ENCODE results near the gene NDUFA12.

Gene NDUFA12

GRCh38 chr12:94938583-94938982 lies 64.9 kb downstream of the NDUFA12 start:
- DNase-seq = peak in 2 of 4 experiments; percentile 6 to 38

GRCh38 chr12:94930772-94931171 lies 72.7 kb downstream of the NDUFA12 start:
- DNase-seq = no peak

DNA sequence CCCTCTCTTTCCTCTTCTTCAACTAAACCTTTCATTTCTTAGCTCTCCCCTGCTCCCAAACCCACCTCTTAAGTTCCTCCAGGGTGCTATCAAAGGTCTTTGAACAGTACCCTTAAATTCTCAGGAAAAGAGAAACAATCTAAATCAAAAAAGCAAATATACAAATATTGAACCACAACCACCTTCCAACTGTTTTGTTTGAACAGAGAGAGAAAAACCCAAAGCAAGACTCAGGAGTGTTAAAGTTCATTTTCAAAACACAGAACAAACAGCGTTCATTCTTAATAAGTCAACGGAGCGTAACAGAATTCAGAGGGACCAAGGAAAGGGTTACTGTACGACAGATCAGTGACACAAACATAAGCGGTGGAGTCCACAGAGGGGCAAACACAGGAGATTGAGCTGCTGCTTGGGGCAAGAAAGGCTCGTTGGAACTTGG lies 73.3 kb downstream of the NDUFA12 start:
- DNase-seq = no peak

DNA sequence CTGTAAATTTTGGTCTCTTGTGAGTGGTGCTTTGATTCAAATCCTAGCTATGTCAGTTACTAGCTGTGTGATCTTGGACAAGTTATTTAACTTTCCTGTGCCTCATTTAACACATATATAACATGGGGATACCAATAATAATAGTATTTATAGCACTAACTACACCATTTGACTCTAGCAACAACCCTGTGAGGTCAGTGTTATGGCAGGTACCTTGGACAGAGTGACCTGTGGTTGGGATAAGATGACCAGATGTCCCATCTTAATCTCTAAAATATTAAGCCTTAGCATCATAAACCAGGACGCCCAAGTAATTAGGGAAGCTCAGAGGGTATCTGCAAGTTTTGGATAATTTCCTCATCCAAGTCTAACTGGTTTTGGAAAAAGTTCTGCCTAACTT lies 73.7 kb downstream of the NDUFA12 start:
- no peak for DNase-seq

DNA sequence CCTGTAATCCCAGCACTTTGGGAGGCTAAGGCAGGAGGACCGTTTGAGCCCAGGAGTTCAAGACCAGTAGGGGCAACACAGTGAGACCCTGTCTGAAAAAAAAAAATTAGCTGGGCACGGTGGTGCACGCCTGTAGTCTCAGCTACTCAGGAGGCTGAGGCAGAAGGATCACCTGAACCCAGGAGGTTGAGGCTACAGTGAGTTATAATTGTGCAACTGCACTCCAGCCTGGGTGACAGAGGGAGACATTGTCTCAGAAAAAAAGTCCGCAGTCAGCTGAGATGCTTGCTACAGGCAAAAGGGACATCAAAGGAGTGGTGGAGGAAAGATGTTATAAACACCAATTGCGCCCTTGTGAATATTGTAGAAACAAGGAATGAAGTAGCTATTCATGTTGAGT lies 77.8 kb downstream of the NDUFA12 start:
- DNase-seq = no peak

DNA sequence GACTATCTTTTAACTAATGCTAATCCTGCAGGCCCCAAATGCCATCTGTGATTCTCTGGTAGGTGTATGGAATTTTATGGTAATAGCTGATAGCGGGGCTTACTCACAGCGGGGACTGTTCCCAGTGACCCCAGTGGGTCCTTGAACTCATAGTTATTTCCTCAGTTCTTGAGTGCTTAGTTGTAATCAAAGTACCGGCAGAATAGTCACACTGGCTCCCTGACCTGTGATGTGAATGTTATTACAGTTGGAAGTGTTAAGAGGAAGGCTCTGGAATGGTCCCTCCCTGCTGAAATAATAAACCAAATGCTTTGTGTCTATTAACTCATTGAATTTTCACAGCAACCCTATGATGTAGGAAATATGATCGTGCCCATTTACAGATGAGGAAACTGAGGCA lies 78.3 kb downstream of the NDUFA12 start:
- DNase-seq = no peak

DNA sequence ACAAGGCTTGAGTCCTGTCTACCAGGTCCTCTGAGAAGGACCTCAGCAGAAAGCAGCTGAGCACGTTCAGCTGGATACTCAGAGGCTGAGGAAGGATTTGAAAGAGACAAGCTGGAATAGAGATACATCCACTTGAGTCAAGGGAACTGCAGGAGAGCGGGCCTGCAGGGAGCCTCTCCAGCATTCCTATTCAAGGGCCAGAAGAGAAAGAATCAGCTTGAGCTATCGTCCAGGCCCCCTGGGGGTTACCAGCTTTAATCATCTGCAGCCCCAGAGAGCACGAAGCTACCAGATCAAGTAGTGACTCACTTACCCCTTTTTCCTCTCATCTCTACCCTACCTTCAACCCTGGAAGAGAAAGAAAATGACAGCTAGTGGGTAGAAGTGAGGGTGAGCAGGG lies 80.9 kb downstream of the NDUFA12 start:
- DNase-seq = no peak

All from suppressor macrophage (primary cell).